Mucosa of descending colon (tissue), 3 donors: Measurements from ENCODE around the gene RELA. TPM values are rescaled to one million over a fixed set of nuclear protein-coding genes. Genes with fewer than 3 reads are reported as not detected.

ENCODE experiments used
- ATAC-seq: fragments of 200-7000 bp; cut with Tn5 transposase; one replicate; pipeline ENCODE4 v1.9.1; 2020; ENCODE audit warnings: mild to moderate bottlenecking, moderate library complexity
- DNase-seq, 3 donors: peaks; one replicate each; pipeline ENCODE4 v3.0.0-alpha.2; 2020
- H3K36me3 ChIP-seq: fragments of 200-600 bp; one replicate; pipeline ENCODE4 v1.8.0; 2021; ENCODE audit warnings: low read depth, mild to moderate bottlenecking
- H3K4me1 ChIP-seq: fragments of 200-600 bp; one replicate; pipeline ENCODE4 v1.8.0; 2021; ENCODE audit warnings: low read depth, mild to moderate bottlenecking
- H3K4me3 ChIP-seq: fragments of 200-600 bp; one replicate; pipeline ENCODE4 v1.8.0; 2021; ENCODE audit warnings: mild to moderate bottlenecking
- H3K9me3 ChIP-seq: fragments of 200-600 bp; one replicate; pipeline ENCODE4 v1.8.0; 2021; ENCODE audit warnings: mild to moderate bottlenecking
- intact Hi-C, 2 donors: fragments of 100-400 bp; cut with DNase I in 1 of 2; cut with micrococcal nuclease in 1 of 2; formaldehyde crosslinking; loops; one replicate each; pipeline versions ENCODE4 v1.11.0 to v1.11.1; 2022; cut with DNase I, micrococcal nuclease
- total RNA-seq, 3 donors: library from RNA; stranded (reverse); fragmentation: NEBNext Ultra II Directional in 2 of 3; extraction: Animal tissue kit (Norgen Biotek cat#: 25700) in 2 of 3; gene quantifications; one replicate each; pipeline versions ENCODE4 v1.2.1 to v1.2.4, GENCODE V29; 2021 to 2023
- TF ChIP-seq, protein P1 (sequence below): fragments of 200-600 bp; IDR thresholded peaks from one replicate; pipeline ENCODE4 v1.8.0; 2022; ENCODE audit warnings: antibody characterized with exemption, mild to moderate bottlenecking
- donor health status: DM: no; HTN: no; CAD: no; lungs with moderate emphysema.
- donor health status: DM: no; HTN: no; CAD: no.
- donor health status: DM: no; HTN: yes; CAD: no.

Gene RELA
- total RNA-seq, 3 donors from 2014 or later = 69.1 to 89.6 (median 71.0) TPM

DNA sequence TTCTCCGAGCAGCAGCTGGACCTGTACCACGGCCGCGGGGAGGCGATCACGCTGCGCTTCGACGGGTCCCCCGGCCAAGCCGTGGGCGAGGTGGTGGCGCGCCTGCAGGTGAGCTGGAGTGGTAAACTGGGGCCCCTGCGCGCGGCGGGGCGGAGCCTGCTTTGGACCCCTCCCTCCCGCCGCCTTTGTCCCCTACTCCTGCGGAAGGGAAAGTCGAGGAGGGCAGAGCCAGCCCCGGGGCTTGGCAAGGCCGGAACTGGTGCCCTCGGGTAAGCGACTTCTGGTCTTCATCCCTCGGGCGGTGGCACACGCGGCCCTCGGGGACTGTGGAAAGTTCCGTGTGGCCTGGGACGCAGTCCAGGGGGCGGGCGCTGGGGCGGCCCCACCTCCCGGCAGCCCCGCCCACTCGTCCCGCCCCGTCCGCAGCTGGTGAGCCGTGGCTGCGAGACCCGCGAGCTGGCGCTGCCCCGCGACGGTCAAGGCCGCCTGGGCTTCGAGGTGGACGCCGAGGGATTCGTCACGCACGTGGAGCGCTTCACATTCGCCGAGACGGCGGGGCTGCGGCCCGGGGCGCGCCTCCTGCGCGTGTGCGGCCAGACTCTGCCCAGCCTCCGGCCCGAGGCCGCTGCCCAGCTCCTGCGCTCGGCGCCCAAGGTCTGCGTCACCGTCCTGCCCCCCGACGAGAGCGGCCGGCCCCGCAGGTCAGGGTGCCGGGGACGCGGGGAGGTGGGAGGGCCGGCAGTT lies 15.6 kb downstream of the RELA start:
- Histone ChIP-seq H3K4me1 (peaks cover 10% of the 10 kb centered on the region), H3K36me3 (no peaks in the 10 kb centered on the region), H3K9me3 (no peaks in the 10 kb centered on the region), H3K4me3 (peak overlapping the region; percentile 17)
- ATAC-seq (peak; percentile 82), DNase-seq (peak; percentile 71 to 84 (median 73))
- TF ChIP-seq, protein P1, sequence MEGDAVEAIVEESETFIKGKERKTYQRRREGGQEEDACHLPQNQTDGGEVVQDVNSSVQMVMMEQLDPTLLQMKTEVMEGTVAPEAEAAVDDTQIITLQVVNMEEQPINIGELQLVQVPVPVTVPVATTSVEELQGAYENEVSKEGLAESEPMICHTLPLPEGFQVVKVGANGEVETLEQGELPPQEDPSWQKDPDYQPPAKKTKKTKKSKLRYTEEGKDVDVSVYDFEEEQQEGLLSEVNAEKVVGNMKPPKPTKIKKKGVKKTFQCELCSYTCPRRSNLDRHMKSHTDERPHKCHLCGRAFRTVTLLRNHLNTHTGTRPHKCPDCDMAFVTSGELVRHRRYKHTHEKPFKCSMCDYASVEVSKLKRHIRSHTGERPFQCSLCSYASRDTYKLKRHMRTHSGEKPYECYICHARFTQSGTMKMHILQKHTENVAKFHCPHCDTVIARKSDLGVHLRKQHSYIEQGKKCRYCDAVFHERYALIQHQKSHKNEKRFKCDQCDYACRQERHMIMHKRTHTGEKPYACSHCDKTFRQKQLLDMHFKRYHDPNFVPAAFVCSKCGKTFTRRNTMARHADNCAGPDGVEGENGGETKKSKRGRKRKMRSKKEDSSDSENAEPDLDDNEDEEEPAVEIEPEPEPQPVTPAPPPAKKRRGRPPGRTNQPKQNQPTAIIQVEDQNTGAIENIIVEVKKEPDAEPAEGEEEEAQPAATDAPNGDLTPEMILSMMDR = no peak
- intact Hi-C loops = no loop called here

DNA sequence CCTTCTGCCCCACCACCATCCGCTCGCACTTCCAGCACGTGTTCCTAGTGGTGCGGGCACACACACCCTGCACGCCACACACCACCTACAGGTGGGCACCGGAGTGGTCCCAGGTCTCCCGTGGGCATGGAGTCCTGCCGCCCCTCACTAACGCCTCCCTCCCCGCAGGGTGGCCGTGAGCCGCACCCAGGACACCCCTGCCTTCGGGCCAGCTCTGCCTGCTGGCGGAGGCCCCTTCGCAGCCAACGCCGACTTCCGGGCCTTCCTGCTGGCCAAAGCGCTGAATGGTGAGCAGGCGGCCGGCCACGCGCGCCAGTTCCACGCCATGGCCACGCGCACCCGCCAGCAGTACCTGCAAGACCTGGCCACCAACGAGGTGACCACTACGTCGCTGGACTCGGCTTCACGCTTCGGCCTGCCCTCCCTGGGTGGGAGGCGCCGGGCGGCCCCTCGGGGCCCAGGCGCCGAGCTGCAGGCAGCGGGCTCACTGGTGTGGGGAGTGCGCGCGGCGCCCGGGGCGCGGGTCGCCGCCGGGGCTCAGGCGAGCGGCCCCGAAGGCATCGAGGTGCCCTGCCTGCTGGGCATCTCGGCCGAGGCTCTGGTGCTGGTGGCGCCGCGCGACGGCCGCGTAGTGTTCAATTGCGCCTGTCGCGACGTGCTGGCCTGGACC lies 16.3 kb downstream of the RELA start:
- Histone ChIP-seq H3K4me1 (peaks cover 3% of the 10 kb centered on the region), H3K36me3 (no peaks in the 10 kb centered on the region), H3K4me3 (no peak overlapping the region), H3K9me3 (no peaks in the 10 kb centered on the region)
- TF ChIP-seq, protein P1 = no peak
- peak in 1 of 3 donors; percentile 56 for DNase-seq
- intact Hi-C loops = no loop called here
- no peak for ATAC-seq

DNA sequence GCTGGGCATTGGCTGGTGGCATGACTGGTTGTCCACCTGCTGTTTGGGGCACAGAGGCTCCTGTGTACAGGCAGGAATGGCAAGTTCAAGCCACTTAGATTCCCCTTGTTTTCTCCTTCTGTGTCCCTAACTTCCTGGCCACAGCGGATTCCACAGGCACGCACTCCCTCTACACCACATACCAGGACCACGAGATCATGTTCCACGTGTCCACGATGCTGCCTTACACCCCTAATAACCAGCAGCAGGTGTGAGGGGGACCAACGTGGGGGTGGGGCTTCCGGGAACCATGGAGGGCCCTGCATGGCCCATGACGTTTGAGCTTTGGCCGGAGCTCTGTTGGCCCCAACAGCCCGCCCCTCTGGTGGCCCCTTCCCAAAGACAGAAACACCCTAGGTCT lies 17.0 kb downstream of the RELA start:
- TF ChIP-seq, protein P1 = no peak
- DNase-seq (peak in 1 of 3 donors; percentile 49), ATAC-seq (no peak)
- Histone ChIP-seq H3K4me1 (no peaks in the 10 kb centered on the region), H3K4me3 (no peak overlapping the region), H3K36me3 (no peaks in the 10 kb centered on the region), H3K9me3 (no peaks in the 10 kb centered on the region)
- intact Hi-C loops = no loop called here

DNA sequence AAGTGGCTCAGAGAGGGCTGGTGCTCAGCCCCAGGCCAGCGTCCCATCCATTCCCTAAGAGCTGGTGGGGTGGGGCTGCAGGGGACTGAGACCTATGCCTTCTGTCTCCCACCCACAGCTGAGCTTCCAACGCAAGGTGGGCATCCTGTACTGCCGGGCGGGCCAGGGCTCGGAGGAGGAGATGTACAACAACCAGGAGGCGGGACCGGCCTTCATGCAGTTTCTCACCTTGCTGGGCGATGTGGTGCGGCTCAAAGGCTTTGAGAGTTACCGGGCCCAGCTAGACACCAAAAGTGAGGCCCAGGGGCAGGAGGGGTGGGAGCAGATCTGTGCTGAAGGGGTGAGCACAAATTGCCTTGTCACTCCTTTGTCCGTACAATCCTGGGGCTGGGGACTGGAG lies 17.9 kb downstream of the RELA start:
- peaks cover 4% of the 10 kb centered on the region for H3K4me1 ChIP-seq
- TF ChIP-seq, protein P1 = no peak
- H3K4me3 ChIP-seq = no peak overlapping the region
- H3K36me3 ChIP-seq = no peaks in the 10 kb centered on the region
- DNase-seq (peak in 1 of 3 donors; percentile 50), ATAC-seq (no peak)
- intact Hi-C loops = no loop called here
- H3K9me3 ChIP-seq = no peaks in the 10 kb centered on the region

DNA sequence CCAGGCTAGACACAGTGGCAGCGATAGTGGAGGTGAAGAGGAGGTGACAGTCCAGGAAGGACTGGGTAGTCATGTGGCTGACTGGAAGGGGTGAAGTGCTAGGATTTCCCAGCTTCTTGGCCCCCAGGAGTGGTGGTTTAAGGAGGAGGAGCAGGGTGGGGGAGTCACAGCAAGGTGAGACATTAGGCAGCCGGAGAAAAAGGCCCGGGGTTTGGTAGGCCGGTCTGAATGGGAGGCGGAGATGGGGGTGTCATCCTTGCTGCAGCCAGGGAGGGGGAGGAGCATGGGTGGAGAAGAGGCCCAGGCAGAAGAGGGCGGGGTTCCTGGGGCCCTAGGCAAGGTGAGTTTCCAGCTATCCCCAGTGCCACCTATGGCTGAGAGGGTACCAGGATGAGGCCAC lies 18.7 kb downstream of the RELA start:
- Histone ChIP-seq H3K4me3 (no peak overlapping the region), H3K9me3 (no peaks in the 10 kb centered on the region), H3K36me3 (no peaks in the 10 kb centered on the region), H3K4me1 (peaks cover 9% of the 10 kb centered on the region)
- peak in 1 of 3 donors; percentile 58 for DNase-seq
- TF ChIP-seq, protein P1 = no peak
- no peak for ATAC-seq
- intact Hi-C loops = no loop called here
